ENCODE measurements around the gene EGFR. TPM values are rescaled to one million over a fixed set of nuclear protein-coding genes. Genes with fewer than 3 reads are reported as not detected.

Gene EGFR
- total RNA-seq, 5 donors from 2014 or later (not counting 1 experiment from before 2014, with no cell fraction given): 0.16 to 0.79 (median 0.35) TPM; not detected in 2

DNA sequence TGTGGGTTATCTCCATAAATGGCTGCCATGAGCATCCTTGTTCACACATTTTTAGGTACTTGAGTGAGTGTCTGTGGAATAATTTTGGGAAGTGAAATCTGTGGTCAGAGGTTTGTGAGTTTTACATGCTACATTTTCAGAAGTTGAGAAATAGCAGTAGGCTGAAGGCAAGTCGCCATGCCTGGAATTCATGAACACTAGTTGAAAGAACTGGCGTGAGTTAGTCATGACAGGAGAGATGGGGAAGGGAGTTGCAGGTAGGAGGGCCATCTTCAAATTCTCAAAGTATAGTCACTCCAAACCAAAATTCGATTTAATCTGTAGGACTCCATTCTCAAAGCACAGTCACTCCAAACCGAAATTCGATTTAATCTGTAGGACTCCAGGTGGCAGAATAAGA, 89.6 kb downstream of the EGFR start:
- no peak for ATAC-seq (replicated peaks in 1 of 4)
- H3K4me1 Mint-ChIP-seq: peaks cover 0 to 3% (median 0%) of the 10 kb centered on the region in 3 donors
- Histone ChIP-seq H3K9me3 (no peaks in the 10 kb centered on the region), H3K4me3 (ENCODE audit: control insufficient read depth in 1 of 2, extremely low read depth in 1 of 2, low read length in 1 of 2) (no peak overlapping the region), H3K4me1 (ENCODE audit: control insufficient read depth in 1 of 2, extremely low read depth in 1 of 2, insufficient read depth in 2 of 2, low read length in 2 of 2) (no peaks in the 10 kb centered on the region), H3K27me3 (replicated peaks in 1 of 2; ENCODE audit: control insufficient read depth in 2 of 2, extremely low read depth in 1 of 2, insufficient read depth in 2 of 2, low read length in 1 of 2) (peaks cover 0 to 16% of the 10 kb centered on the region in 2 experiments), H3K36me3 (ENCODE audit: control insufficient read depth in 2 of 2, extremely low read depth in 1 of 2, insufficient read depth in 1 of 2, low read length in 1 of 2) (no peaks in the 10 kb centered on the region), H3K27ac (ENCODE audit: low read length) (no peak overlapping the region)
- no peaks in the 10 kb centered on the region for H3K36me3 Mint-ChIP-seq
- DNase-seq: no peak
- no peaks in the 10 kb centered on the region for H3K9me3 Mint-ChIP-seq
- ChIA-PET POLR2A (no interaction called here), CTCF (no interaction called here)
- H3K27ac Mint-ChIP-seq: no peak overlapping the region
- H3K4me3 Mint-ChIP-seq: no peak overlapping the region
- WGBS (ENCODE audit: insufficient coverage): no CpG with 5 or more reads among the region's 5 CpGs
- peaks cover 11 to 24% of the 10 kb centered on the region in 2 donors for H3K27me3 Mint-ChIP-seq

DNA sequence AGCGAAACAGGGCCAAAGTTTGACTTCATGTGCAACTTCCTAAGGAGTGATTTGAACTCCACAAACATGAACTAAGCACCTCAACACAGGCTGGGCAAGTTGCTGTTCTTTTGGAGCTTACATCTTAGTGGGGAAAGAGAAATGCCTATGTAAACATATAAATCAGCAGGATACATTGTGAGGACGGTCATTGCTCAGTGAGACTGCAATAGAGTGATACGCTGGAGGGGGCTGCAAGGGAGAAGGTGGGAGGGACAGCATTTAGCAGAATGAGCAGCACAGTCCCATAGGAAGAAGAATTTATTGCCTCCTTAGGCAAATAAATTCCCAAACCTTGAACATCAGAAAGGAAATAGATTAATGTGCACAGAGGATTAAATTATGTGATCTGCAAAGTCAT, 90.0 kb downstream of the EGFR start:
- no peak overlapping the region for H3K27ac Mint-ChIP-seq
- no peaks in the 10 kb centered on the region for H3K9me3 Mint-ChIP-seq
- Histone ChIP-seq H3K27ac (ENCODE audit: low read length) (no peak overlapping the region), H3K27me3 (replicated peaks in 1 of 2; ENCODE audit: control insufficient read depth in 2 of 2, extremely low read depth in 1 of 2, insufficient read depth in 2 of 2, low read length in 1 of 2) (peaks cover 0 to 16% of the 10 kb centered on the region in 2 experiments), H3K4me1 (ENCODE audit: control insufficient read depth in 1 of 2, extremely low read depth in 1 of 2, insufficient read depth in 2 of 2, low read length in 2 of 2) (peaks cover 0 to 2% of the 10 kb centered on the region in 2 experiments), H3K4me3 (ENCODE audit: control insufficient read depth in 1 of 2, extremely low read depth in 1 of 2, low read length in 1 of 2) (no peak overlapping the region), H3K9me3 (no peaks in the 10 kb centered on the region), H3K36me3 (ENCODE audit: control insufficient read depth in 2 of 2, extremely low read depth in 1 of 2, insufficient read depth in 1 of 2, low read length in 1 of 2) (no peaks in the 10 kb centered on the region)
- ChIA-PET CTCF (no interaction called here), POLR2A (no interaction called here)
- H3K4me1 Mint-ChIP-seq: peaks cover 0 to 3% (median 0%) of the 10 kb centered on the region in 3 donors
- ATAC-seq (replicated peaks in 1 of 4) (no peak), DNase-seq (no peak)
- WGBS (ENCODE audit: insufficient coverage): 35% methylated on average over 2 of the region's 3 CpGs
- H3K4me3 Mint-ChIP-seq: no peak overlapping the region
- peaks cover 11 to 20% of the 10 kb centered on the region in 2 donors for H3K27me3 Mint-ChIP-seq
- H3K36me3 Mint-ChIP-seq: no peaks in the 10 kb centered on the region

DNA sequence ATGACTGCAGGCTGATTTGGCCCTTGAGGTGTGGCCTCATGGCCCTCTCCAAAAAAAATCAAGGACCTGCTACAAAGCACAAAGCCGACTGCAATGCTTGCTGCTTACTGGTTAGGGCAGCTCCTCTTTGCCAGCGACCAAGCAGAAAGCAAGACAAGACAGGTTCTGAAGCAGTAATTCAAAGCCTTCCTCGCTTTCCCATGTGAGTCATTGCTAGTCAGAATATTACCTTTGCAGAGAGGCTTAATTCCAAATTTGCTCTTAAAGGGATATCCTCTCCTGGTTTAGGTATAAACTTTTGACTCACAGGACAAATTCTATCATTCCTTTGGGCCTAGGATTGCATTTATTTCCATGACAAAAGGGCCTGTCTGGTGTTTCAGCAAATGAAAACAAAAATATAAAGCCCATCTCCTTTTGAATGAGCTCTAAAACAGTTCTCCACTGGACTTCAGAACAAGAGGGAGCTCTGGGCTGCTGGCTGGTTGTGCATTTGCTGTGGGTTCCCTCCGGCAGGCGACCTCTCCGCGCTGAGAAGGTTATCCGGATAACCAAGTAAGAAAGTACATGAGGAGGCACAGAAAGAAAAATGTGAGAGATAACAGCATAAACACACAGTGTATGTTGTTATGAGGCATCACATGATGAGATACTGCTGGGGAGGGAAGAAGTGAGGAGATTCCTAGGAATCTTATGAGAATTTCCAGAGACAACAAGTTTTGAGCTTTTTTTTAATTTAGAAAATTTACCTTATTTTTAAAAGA, 90.8 kb downstream of the EGFR start:
- Histone ChIP-seq H3K36me3 (ENCODE audit: control insufficient read depth in 2 of 2, extremely low read depth in 1 of 2, insufficient read depth in 1 of 2, low read length in 1 of 2) (no peaks in the 10 kb centered on the region), H3K9me3 (no peaks in the 10 kb centered on the region), H3K4me3 (ENCODE audit: control insufficient read depth in 1 of 2, extremely low read depth in 1 of 2, low read length in 1 of 2) (no peak overlapping the region), H3K27me3 (replicated peaks in 1 of 2; ENCODE audit: control insufficient read depth in 2 of 2, extremely low read depth in 1 of 2, insufficient read depth in 2 of 2, low read length in 1 of 2) (peaks cover 0 to 12% of the 10 kb centered on the region in 2 experiments), H3K4me1 (ENCODE audit: control insufficient read depth in 1 of 2, extremely low read depth in 1 of 2, insufficient read depth in 2 of 2, low read length in 2 of 2) (peaks cover 0 to 3% of the 10 kb centered on the region in 2 experiments), H3K27ac (ENCODE audit: low read length) (no peak overlapping the region)
- ChIA-PET CTCF (no interaction called here), POLR2A (no interaction called here)
- ATAC-seq (replicated peaks in 1 of 4) (no peak), DNase-seq (no peak)
- Mint-ChIP-seq H3K4me1 (peaks cover 0 to 3% (median 0%) of the 10 kb centered on the region in 3 donors), H3K27ac (no peak overlapping the region), H3K9me3 (no peaks in the 10 kb centered on the region), H3K27me3 (peaks cover 11 to 20% of the 10 kb centered on the region in 2 donors), H3K36me3 (no peaks in the 10 kb centered on the region), H3K4me3 (no peak overlapping the region)
- WGBS (ENCODE audit: insufficient coverage): 74% methylated on average over 3 of the region's 8 CpGs

DNA sequence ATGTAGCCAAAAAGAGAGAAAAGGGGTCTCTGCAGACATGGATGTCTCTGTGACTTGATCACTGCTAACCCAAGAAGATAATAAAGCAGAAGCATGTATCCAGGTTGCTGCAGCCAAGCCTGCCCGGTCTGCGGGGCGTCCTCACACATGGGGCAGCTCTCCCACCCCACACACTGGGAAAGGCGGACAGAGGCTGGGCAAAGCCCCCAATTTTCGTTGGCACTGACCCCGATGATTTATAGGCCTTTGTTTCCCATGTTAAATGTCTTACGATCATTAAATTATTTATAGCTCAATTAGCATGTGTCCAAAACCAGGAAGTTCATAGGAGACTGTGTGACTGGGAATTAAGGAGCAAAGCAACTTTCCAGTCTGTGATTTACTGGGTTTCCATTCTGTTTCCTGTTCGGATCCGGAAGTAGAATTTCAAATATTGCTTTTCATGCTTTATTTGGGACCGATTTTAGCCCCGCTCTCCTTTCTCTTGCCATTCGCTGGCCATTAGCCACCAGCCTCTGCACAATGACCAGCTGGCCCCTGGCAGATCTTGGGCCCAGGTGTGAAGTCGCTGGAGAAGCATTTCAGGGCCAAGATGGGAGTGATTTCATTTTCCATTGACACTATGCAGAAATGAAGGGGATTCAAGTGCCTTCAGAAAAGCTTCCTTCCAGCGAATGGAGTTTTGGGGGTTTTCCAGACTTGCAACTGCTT, 91.6 kb downstream of the EGFR start:
- H3K27ac Mint-ChIP-seq: no peak overlapping the region
- no peak overlapping the region for H3K4me3 Mint-ChIP-seq
- peaks cover 11 to 20% of the 10 kb centered on the region in 2 donors for H3K27me3 Mint-ChIP-seq
- peaks cover 0 to 12% of the 10 kb centered on the region in 2 experiments for H3K27me3 ChIP-seq (replicated peaks in 1 of 2; ENCODE audit: control insufficient read depth in 2 of 2, extremely low read depth in 1 of 2, insufficient read depth in 2 of 2, low read length in 1 of 2)
- H3K4me1 ChIP-seq (ENCODE audit: control insufficient read depth in 1 of 2, extremely low read depth in 1 of 2, insufficient read depth in 2 of 2, low read length in 2 of 2): peaks cover 0 to 3% of the 10 kb centered on the region in 2 experiments
- ATAC-seq (replicated peaks in 1 of 4) (no peak), DNase-seq (no peak)
- H3K27ac ChIP-seq (ENCODE audit: low read length): no peak overlapping the region
- H3K36me3 Mint-ChIP-seq: no peaks in the 10 kb centered on the region
- H3K4me3 ChIP-seq (ENCODE audit: control insufficient read depth in 1 of 2, extremely low read depth in 1 of 2, low read length in 1 of 2): no peak overlapping the region
- H3K9me3 ChIP-seq: no peaks in the 10 kb centered on the region
- 82% methylated on average over 6 of the region's 14 CpGs for WGBS (ENCODE audit: insufficient coverage)
- H3K36me3 ChIP-seq (ENCODE audit: control insufficient read depth in 2 of 2, extremely low read depth in 1 of 2, insufficient read depth in 1 of 2, low read length in 1 of 2): no peaks in the 10 kb centered on the region
- POLR2A ChIA-PET: no interaction called here
- no peaks in the 10 kb centered on the region for H3K9me3 Mint-ChIP-seq
- H3K4me1 Mint-ChIP-seq: no peaks in the 10 kb centered on the region
- CTCF ChIA-PET: no interaction called here

GRCh38 chr7:55110993-55111361, 92.2 kb downstream of the EGFR start:
- Mint-ChIP-seq H3K4me1 (no peaks in the 10 kb centered on the region), H3K4me3 (no peak overlapping the region), H3K27ac (no peak overlapping the region), H3K9me3 (no peaks in the 10 kb centered on the region), H3K27me3 (peaks cover 12 to 20% of the 10 kb centered on the region in 2 donors), H3K36me3 (no peaks in the 10 kb centered on the region)
- H3K4me1 ChIP-seq (ENCODE audit: control insufficient read depth in 1 of 2, extremely low read depth in 1 of 2, insufficient read depth in 2 of 2, low read length in 2 of 2): peaks cover 0 to 3% of the 10 kb centered on the region in 2 experiments
- H3K27me3 ChIP-seq (replicated peaks in 1 of 2; ENCODE audit: control insufficient read depth in 2 of 2, extremely low read depth in 1 of 2, insufficient read depth in 2 of 2, low read length in 1 of 2): peaks cover 0 to 10% of the 10 kb centered on the region in 2 experiments
- no peak overlapping the region for H3K4me3 ChIP-seq (ENCODE audit: control insufficient read depth in 1 of 2, extremely low read depth in 1 of 2, low read length in 1 of 2)
- ChIA-PET CTCF (no interaction called here), POLR2A (no interaction called here)
- ATAC-seq (replicated peaks in 1 of 4) (no peak), DNase-seq (no peak)
- H3K27ac ChIP-seq (ENCODE audit: low read length): no peak overlapping the region
- no peaks in the 10 kb centered on the region for H3K36me3 ChIP-seq (ENCODE audit: control insufficient read depth in 2 of 2, extremely low read depth in 1 of 2, insufficient read depth in 1 of 2, low read length in 1 of 2)
- WGBS (ENCODE audit: insufficient coverage): 76% methylated on average over 5 of the region's 9 CpGs
- H3K9me3 ChIP-seq: no peaks in the 10 kb centered on the region

DNA sequence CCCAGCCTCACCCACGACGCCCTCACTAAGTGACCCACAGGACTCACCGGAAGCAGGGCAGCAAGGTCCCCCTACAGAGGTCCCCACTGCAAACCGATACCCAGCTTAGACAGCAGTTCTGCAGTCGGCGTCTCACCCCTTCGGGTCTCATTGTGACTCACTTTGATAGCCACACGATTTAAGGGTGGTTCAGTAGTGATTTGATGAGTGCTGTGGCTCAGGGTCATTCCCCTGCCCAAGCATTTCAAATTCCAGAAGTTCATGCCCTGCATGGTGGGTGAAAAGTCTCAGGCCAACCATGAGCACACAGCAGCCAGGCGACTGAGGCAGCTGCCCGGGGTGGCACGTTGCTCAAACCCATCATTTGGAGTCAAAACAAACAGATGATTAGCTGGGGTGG, 93.2 kb downstream of the EGFR start:
- 91% methylated on average over 10 of the region's 11 CpGs for WGBS (ENCODE audit: insufficient coverage)
- no peak for ATAC-seq (replicated peaks in 1 of 4)
- no peaks in the 10 kb centered on the region for H3K9me3 ChIP-seq
- H3K27ac Mint-ChIP-seq: no peak overlapping the region
- no peaks in the 10 kb centered on the region for H3K9me3 Mint-ChIP-seq
- H3K4me1 Mint-ChIP-seq: no peaks in the 10 kb centered on the region
- H3K4me1 ChIP-seq (ENCODE audit: control insufficient read depth in 1 of 2, extremely low read depth in 1 of 2, insufficient read depth in 2 of 2, low read length in 2 of 2): peaks cover 0 to 3% of the 10 kb centered on the region in 2 experiments
- H3K36me3 ChIP-seq (ENCODE audit: control insufficient read depth in 2 of 2, extremely low read depth in 1 of 2, insufficient read depth in 1 of 2, low read length in 1 of 2): no peaks in the 10 kb centered on the region
- no peak for DNase-seq
- ChIA-PET POLR2A (no interaction called here), CTCF (no interaction called here)
- no peak overlapping the region for H3K4me3 Mint-ChIP-seq
- H3K4me3 ChIP-seq (ENCODE audit: control insufficient read depth in 1 of 2, extremely low read depth in 1 of 2, low read length in 1 of 2): no peak overlapping the region
- H3K27ac ChIP-seq (ENCODE audit: low read length): no peak overlapping the region
- no peaks in the 10 kb centered on the region for H3K36me3 Mint-ChIP-seq
- H3K27me3 ChIP-seq (replicated peaks in 1 of 2; ENCODE audit: control insufficient read depth in 2 of 2, extremely low read depth in 1 of 2, insufficient read depth in 2 of 2, low read length in 1 of 2): peaks cover 0 to 9% of the 10 kb centered on the region in 2 experiments
- peaks cover 16 to 23% of the 10 kb centered on the region in 2 donors for H3K27me3 Mint-ChIP-seq

Measured in T-cell (primary cell).